HFF-Myc (cell line): ENCODE results near the gene MINK1.
A peak's percentile ranks its signal among the peaks of the same experiment; 100 is the strongest.
"Not testable (repeated sequence)": the region's sequence is repeated elsewhere in the genome, so short reads cannot be mapped to it uniquely, and the experiment has no call there.

Experiments
- DNase-seq: peaks from one replicate; pipeline ENCODE4 v3.0.0-alpha.2; 2011; ENCODE audit warnings: low read depth; ENCODE audit errors: extremely low read depth
- H3K4me3 ChIP-seq: replicated peaks from 2 replicates; pipeline ENCODE4 v1.5.1; 2011; ENCODE audit warnings: low read depth, mild to moderate bottlenecking, control low read depth, low read length
- TF ChIP-seq, protein P1 (sequence below): IDR thresholded peaks from 2 replicates; pipeline ENCODE4 v1.5.1; 2012; ENCODE audit warnings: mild to moderate bottlenecking, low read depth, low read length, control low read depth; ENCODE audit errors: missing control alignments

Gene MINK1

GRCh38 chr17:4827399-4827798 lies 5.7 kb upstream of the MINK1 start:
- DNase-seq: no peak
- TF ChIP-seq, protein P1, sequence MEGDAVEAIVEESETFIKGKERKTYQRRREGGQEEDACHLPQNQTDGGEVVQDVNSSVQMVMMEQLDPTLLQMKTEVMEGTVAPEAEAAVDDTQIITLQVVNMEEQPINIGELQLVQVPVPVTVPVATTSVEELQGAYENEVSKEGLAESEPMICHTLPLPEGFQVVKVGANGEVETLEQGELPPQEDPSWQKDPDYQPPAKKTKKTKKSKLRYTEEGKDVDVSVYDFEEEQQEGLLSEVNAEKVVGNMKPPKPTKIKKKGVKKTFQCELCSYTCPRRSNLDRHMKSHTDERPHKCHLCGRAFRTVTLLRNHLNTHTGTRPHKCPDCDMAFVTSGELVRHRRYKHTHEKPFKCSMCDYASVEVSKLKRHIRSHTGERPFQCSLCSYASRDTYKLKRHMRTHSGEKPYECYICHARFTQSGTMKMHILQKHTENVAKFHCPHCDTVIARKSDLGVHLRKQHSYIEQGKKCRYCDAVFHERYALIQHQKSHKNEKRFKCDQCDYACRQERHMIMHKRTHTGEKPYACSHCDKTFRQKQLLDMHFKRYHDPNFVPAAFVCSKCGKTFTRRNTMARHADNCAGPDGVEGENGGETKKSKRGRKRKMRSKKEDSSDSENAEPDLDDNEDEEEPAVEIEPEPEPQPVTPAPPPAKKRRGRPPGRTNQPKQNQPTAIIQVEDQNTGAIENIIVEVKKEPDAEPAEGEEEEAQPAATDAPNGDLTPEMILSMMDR: no peak

DNA sequence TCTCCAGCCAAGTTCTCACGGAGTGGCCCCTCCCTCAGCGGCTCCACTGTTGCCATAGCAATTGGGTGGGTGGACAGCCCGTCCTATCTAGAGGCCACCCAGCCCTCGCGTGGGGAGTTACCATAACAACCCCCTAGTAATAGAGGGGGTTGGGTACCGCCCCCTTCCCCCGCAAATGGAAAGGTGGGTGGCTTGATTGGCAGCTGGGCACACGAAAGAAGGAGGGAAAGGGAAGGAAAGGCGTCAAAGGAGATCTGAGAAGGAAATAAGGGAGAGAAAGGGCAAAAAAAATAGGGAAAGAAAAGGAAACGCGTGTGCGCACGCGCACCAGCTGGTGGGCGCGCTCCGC lies 337 bp upstream of the MINK1 start:
- H3K4me3 ChIP-seq: peak overlapping the region; percentile 85
- not testable (repeated sequence) for DNase-seq

More at GRCh38 chr17:4827399-4827798, 5.7 kb upstream of the MINK1 start:
- no peak overlapping the region for H3K4me3 ChIP-seq

- peak overlapping the region; percentile 85 for H3K4me3 ChIP-seq
- TF ChIP-seq, protein P1: no peak
- DNase-seq: peak; percentile 19
Observed at GRCh38 chr17:4833941-4834680, 971 bp downstream of the MINK1 start.

DNA sequence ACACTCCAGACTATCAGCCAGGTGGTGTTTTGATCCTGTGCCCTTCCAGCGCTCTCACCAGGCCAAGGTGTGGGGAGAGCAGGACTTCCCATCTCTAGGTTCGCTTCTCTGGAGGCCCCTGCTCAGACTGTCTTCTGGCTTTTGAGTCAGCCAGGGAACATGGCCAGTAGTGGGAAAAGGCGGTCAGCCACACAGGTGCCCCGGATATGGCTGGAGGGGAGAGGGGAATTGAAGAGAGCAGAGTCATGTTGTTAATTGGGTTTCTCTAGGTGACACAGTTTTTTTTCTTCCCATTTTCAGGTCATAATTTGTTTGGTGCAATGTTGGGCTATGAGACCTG lies 1.5 kb downstream of the MINK1 start:
- H3K4me3 ChIP-seq: peak overlapping the region; percentile 85
- TF ChIP-seq, protein P1: no peak
- DNase-seq: no peak

GRCh38 chr17:4836221-4836620 lies 3.1 kb downstream of the MINK1 start:
- TF ChIP-seq, protein P1: no peak
- H3K4me3 ChIP-seq: no peak overlapping the region

GRCh38 chr17:4837471-4838308 lies 4.5 kb downstream of the MINK1 start:
- no peak overlapping the region for H3K4me3 ChIP-seq
- TF ChIP-seq, protein P1: no peak
- no peak for DNase-seq

More at GRCh38 chr17:4836221-4836620, 3.1 kb downstream of the MINK1 start:
- no peak for DNase-seq

DNA sequence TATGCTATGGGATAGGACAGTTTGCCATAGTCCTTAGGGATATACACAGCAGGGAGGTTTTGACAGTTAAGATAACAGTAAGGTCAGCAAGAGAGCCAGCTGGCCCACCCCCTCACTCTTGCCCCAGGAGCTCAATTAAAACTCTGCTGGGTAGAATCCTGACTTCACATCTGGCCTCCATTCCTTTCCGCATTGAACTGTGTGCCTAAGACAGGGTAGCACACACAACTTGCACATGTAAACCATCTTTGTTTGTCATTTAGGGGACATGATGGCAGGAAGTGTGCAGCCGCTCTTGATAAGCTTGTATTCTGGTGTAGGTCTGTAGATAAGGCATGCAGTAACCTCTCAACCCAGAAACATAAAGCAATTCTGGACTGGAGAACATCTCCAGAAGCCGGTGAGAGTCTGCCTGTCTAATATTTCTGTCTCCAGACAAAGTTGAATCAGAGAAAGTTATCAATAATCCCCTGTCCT lies 5.2 kb downstream of the MINK1 start:
- TF ChIP-seq, protein P1: no peak
- DNase-seq: no peak
- no peak overlapping the region for H3K4me3 ChIP-seq
